Measurements from ENCODE around the gene ZNF618.

ZNF618 gene

GRCh38 chr9:113988385-113989016 lies 112.4 kb downstream of the ZNF618 start:
- H3K27ac ChIP-seq: no peak overlapping the region
- no peak for TF ChIP-seq CTCF (conservative IDR thresholded peaks at IDR 0.05)

GRCh38 chr9:113989017-113989713 lies 113.1 kb downstream of the ZNF618 start:
- no peak overlapping the region for H3K27ac ChIP-seq

DNA sequence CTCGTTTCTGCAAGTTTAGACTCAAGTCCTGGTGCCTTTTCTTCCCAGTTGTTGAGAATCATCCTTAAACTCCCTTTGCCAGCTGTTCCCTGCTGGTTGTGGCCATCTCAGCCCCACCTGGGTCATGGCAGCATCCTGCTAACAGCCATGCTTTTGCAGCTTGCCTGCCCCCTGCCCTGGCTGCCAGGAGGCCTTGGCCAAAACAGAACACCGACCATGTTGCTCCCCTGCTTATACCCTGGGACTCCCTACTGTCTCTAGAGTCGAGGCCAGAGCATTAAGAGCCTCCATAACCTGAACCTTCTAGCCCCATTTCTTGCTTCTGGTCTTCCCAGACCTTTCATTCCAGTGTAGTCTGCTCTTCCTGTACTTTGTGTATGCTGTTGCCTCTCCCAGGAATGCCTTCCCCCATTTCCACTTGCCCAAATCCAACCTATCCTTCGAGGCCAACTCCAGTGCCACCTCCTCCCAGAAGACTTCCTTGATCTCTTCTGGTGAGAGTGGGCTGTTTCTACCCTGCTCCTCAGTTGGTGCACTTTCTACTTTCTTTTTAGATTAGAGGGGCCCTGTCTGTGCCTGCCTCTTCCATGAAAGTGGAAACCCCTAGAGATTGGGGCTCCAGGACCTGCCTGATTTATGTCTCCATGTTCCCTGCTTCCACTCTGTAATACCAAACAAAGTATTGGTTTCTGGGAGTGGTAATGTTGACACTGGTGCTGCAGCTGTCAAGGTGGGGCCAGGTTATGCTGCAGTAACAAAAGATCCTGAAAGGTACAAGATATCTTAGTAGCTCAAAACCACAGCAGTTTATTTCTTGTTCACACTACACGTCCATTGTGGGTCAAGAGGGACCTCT lies 113.8 kb downstream of the ZNF618 start:
- no peak overlapping the region; the same call in 1 of the 2 replicates for H3K27ac ChIP-seq
- TF ChIP-seq CTCF (conservative IDR thresholded peaks at IDR 0.05): no peak

More at GRCh38 chr9:113989017-113989713, 113.1 kb downstream of the ZNF618 start:
- TF ChIP-seq CTCF (conservative IDR thresholded peaks at IDR 0.05): no peak

DNA sequence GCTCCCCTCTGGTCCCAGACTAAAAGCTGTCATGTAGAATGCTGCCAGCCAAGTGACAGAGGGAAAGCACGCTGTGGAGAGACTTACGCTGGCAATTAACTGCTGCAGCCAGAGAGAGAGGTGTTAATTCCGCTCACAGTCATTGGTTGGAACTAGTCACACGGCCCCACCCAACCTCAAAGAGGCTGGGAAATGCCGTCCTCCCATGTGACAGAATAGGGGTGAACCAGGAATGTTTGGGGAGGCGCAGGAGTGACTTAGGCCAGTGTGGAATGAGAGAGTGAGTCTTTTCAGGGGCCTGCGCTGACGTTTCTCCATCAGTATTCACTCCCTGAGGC lies 114.4 kb downstream of the ZNF618 start:
- no peak overlapping the region; the same call in 1 of the 2 replicates for H3K27ac ChIP-seq
- TF ChIP-seq CTCF (conservative IDR thresholded peaks at IDR 0.05): no peak

GRCh38 chr9:113990975-113991471 lies 114.9 kb downstream of the ZNF618 start:
- no peak for TF ChIP-seq CTCF (conservative IDR thresholded peaks at IDR 0.05)
- H3K27ac ChIP-seq: peak overlapping the region; percentile 90

- H3K27ac ChIP-seq: peak overlapping the region; percentile 90
- TF ChIP-seq CTCF (conservative IDR thresholded peaks at IDR 0.05): no peak
These were observed 115.6 kb downstream of the ZNF618 start for GRCh38 chr9:113991714-113992113.
